Adrenal gland (tissue), 12 donors: ENCODE results near the gene RUNDC1. TPM values are rescaled to one million over a fixed set of nuclear protein-coding genes. Genes with fewer than 3 reads are reported as not detected.

Experiments used
- DNase-seq, 7 donors: peaks; one replicate each; pipeline ENCODE4 v3.0.0-alpha.2; 2019 to 2020
- H3K27ac ChIP-seq, 5 donors: fragments of 200-600 bp; sonication (generic) in 4 of 5; 1 replicate in 3 of 5; 2 replicates in 2 of 5; pipeline versions ENCODE4 v1.5.1 to v1.8.0; 2016 to 2020; ENCODE audit warnings: mild to moderate bottlenecking in 1 of 5
- H3K27me3 ChIP-seq: fragments of 200-600 bp; 2 replicates; pipeline ENCODE4 v1.8.0; 2021
- H3K36me3 ChIP-seq, 2 donors: fragments of 200-600 bp; replicated peaks in 1 of 2; 1 replicate in 1 of 2; 2 replicates in 1 of 2; pipeline versions ENCODE4 v1.5.1 to v1.8.0; 2018 to 2022
- H3K4me1 ChIP-seq, 2 donors: fragments of 200-600 bp; replicated peaks in 1 of 2; 1 replicate in 1 of 2; 2 replicates in 1 of 2; pipeline versions ENCODE4 v1.5.1 to v1.8.0; 2018 to 2021
- H3K4me3 ChIP-seq, 4 donors: fragments of 200-600 bp; sonication (generic) in 3 of 4; one replicate each; pipeline ENCODE4 v1.5.1; 2016 to 2018
- H3K9me3 ChIP-seq, 3 donors: fragments of 200-600 bp; sonication (generic) in 1 of 3; replicated peaks in 1 of 3; 1 replicate in 2 of 3; 2 replicates in 1 of 3; pipeline versions ENCODE4 v1.5.1 to v1.8.0; 2016 to 2021
- CTCF ChIP-seq, 6 experiments: fragments of 450-650 bp in 4 of 6; fragments of 200-600 bp in 2 of 6; sonication (generic) in 1 of 6; IDR thresholded peaks; 1 replicate in 5 of 6; 2 replicates in 1 of 6; pipeline versions ENCODE4 v1.5.1 to v1.8.0; 2016 to 2021; ENCODE audit warnings: antibody characterized with exemption in 6 of 6, mild to moderate bottlenecking in 2 of 6, moderate library complexity in 1 of 6
- POLR2A ChIP-seq, 2 donors: fragments of 450-650 bp; IDR thresholded peaks; one replicate each; pipeline ENCODE4 v1.6.1; 2017; ENCODE audit warnings: antibody characterized with exemption in 2 of 2, mild to moderate bottlenecking in 2 of 2, moderate library complexity in 1 of 2
- WGBS, 4 donors: extraction: QIAGEN DNeasy Blood & Tissue Kit in 2 of 4; methylation state at CpG; one replicate each; pipeline versions ENCODE4 v1.1.5 to v1.1.7; 2013 to 2017; 5-methylcytosine and 5-hydroxymethylcytosine counted together
- intact Hi-C, 2 donors: fragments of 100-400 bp; cut with DNase I; formaldehyde crosslinking; loops; one replicate each; pipeline versions ENCODE4 v1.14.1 to v1.15.0; 2022 to 2023
- polyA plus RNA-seq, 3 donors: library from polyadenylated mRNA; stranded (reverse); fragments of 200-250 nt in 2 of 3; fragments of 350-450 nt in 1 of 3; fragmentation: Illumina TruSeq in 1 of 3; extraction: RNeasy Lipid Tissue Mini Kit (QIAGEN cat#74804) in 1 of 3; gene quantifications; one replicate each; pipeline ENCODE4 v1.2.3, GENCODE V29; 2013 to 2014
- total RNA-seq, 9 donors: library from RNA; depleted of rRNA in 4 of 9; stranded (reverse); fragments of >200 nt in 4 of 9; fragments of 120-200 nt in 1 of 9; fragmentation: NEBNext Ultra II Directional in 1 of 9; extraction: Animal tissue kit (Norgen Biotek cat#: 25700) in 1 of 9; gene quantifications; one replicate each; pipeline versions ENCODE4 v1.1.0 to v1.2.4, GENCODE V29; 2013 to 2023
- donor health status: healthy with polysubstance abuse.
- donor health status: Bipolar disorder and iron deficiency.
- donor health status: DM: yes; HTN: yes; CAD: no.
- donor health status: DM: no; HTN: no; CAD: no.
- donor health status: DM: no; HTN: no; CAD: no.
- donor health status: DM: yes; HTN: yes; CAD: no.

RUNDC1 gene
- total and polyA plus RNA-seq, 12 donors = 7.6 to 29.7 (median 17.1) TPM

- 77 to 89% (median 84%) methylated on average over 17 of the region's 17 CpGs for WGBS, 4 donors
- no peaks in the 10 kb centered on the region for H3K27me3 ChIP-seq
- peaks cover 0 to 6% of the 10 kb centered on the region in 2 donors for H3K4me1 ChIP-seq
- intact Hi-C loops = loop anchor here (10.0 kb wide), 2 partner anchors 56 to 286 kb away; no protein-coding TSS in a partner anchor
- no peaks in the 10 kb centered on the region for H3K9me3 ChIP-seq
- no peak overlapping the region for H3K4me3 ChIP-seq
- no peak for DNase-seq
- TF ChIP-seq POLR2A (IDR thresholded peaks at IDR 0.05) = no peak
- no peak for TF ChIP-seq CTCF (IDR thresholded peaks at IDR 0.05)
- no peak overlapping the region for H3K27ac ChIP-seq
- no peaks in the 10 kb centered on the region for H3K36me3 ChIP-seq
Observed at GRCh38 chr17:43028221-43028861, 48.0 kb downstream of the RUNDC1 start.

DNA sequence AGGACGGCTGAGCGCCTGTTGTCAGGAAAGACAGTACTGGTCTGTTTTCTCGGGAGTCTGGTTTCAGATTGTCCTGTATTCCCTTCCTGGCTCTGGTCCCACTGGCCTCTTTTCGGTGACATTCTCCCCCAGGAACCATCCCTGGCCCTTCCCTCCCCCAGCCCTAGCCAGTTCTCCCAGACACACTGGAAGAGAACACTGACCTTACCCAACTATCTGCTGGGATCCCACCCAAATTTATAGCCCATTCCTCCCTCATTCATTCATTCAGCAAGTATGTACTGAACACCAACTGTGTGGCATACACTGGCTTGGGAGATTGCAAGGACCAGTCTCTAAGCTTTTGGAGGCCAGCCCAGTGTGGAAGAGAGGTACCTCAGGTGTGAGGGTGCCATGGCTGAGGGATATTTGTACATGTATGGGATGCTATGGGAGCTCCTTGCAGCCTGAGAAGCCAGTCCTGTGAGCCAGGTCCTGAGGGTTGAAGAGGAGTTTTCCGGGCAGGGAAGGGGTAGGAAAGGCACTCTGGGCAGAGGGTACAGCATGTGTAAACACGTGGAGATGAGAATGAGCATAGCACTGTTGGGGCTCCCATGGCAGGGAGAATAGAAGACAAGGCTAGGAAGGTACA, 49.9 kb downstream of the RUNDC1 start:
- no peak for DNase-seq
- no peaks in the 10 kb centered on the region for H3K9me3 ChIP-seq
- no peaks in the 10 kb centered on the region for H3K27me3 ChIP-seq
- 63 to 69% (median 67%) methylated on average over 5 to 6 of the region's 6 CpGs for WGBS, 4 donors
- intact Hi-C loops = no loop called here
- no peak overlapping the region for H3K4me3 ChIP-seq
- peak overlapping the region in 1 of 5 donors; percentile 18 for H3K27ac ChIP-seq
- no peaks in the 10 kb centered on the region for H3K4me1 ChIP-seq
- H3K36me3 ChIP-seq = no peaks in the 10 kb centered on the region
- TF ChIP-seq CTCF (IDR thresholded peaks at IDR 0.05) (no peak), POLR2A (IDR thresholded peaks at IDR 0.05) (no peak)

- WGBS, 4 donors = 84 to 96% (median 89%) methylated on average over 3 of the region's 3 CpGs
- DNase-seq = no peak
- Histone ChIP-seq H3K27ac (no peak overlapping the region), H3K4me3 (no peak overlapping the region), H3K27me3 (no peaks in the 10 kb centered on the region), H3K36me3 (no peaks in the 10 kb centered on the region), H3K9me3 (no peaks in the 10 kb centered on the region), H3K4me1 (no peaks in the 10 kb centered on the region)
- intact Hi-C loops = no loop called here
- TF ChIP-seq CTCF (IDR thresholded peaks at IDR 0.05) (no peak), POLR2A (IDR thresholded peaks at IDR 0.05) (no peak)
Observed at GRCh38 chr17:43031666-43032065, 51.3 kb downstream of the RUNDC1 start.

GRCh38 chr17:43033948-43034881, 53.9 kb downstream of the RUNDC1 start:
- Histone ChIP-seq H3K4me1 (no peaks in the 10 kb centered on the region), H3K9me3 (no peaks in the 10 kb centered on the region), H3K27ac (no peak overlapping the region), H3K27me3 (no peaks in the 10 kb centered on the region), H3K4me3 (no peak overlapping the region), H3K36me3 (no peaks in the 10 kb centered on the region)
- DNase-seq = no peak
- intact Hi-C loops = no loop called here
- TF ChIP-seq CTCF (IDR thresholded peaks at IDR 0.05) (no peak), POLR2A (IDR thresholded peaks at IDR 0.05) (no peak)
- 60 to 64% (median 63%) methylated on average over 11 to 12 of the region's 12 CpGs for WGBS, 4 donors
